ENCODE measurements around the gene KANSL1.

DNA sequence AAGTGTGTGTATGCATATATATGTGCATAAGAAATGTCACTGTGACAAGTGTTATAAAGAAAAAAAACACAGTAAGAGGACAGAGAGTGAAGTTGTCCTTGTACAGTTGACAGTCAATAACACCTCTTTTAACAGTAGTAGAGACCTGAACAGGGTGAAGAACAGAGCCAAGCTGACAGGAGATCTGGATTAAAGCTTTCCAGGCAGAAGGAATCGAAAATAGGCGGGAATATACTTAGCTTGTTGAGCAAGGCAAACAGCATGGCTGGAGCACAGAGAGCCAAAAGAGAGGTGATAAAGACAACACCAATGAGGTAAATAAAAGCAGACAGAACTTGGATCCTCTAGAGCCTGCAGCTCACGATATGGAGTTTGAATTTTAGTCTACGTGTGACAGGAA, 64.8 kb downstream of the KANSL1 start:
- TF ChIP-seq POLR2A (IDR thresholded peaks at IDR 0.05), result no peak
- TF ChIP-seq, protein P1, sequence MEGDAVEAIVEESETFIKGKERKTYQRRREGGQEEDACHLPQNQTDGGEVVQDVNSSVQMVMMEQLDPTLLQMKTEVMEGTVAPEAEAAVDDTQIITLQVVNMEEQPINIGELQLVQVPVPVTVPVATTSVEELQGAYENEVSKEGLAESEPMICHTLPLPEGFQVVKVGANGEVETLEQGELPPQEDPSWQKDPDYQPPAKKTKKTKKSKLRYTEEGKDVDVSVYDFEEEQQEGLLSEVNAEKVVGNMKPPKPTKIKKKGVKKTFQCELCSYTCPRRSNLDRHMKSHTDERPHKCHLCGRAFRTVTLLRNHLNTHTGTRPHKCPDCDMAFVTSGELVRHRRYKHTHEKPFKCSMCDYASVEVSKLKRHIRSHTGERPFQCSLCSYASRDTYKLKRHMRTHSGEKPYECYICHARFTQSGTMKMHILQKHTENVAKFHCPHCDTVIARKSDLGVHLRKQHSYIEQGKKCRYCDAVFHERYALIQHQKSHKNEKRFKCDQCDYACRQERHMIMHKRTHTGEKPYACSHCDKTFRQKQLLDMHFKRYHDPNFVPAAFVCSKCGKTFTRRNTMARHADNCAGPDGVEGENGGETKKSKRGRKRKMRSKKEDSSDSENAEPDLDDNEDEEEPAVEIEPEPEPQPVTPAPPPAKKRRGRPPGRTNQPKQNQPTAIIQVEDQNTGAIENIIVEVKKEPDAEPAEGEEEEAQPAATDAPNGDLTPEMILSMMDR (IDR thresholded peaks at IDR 0.05), result no peak
